Embryonic facial prominence (tissue), 1 donor: ENCODE measurements around the gene KCNQ1.

Experiments
- DNase-seq: peaks from one replicate; pipeline ENCODE4 v3.0.0-alpha.2; 2016; ENCODE audit errors: extremely low spot score

KCNQ1 gene

DNA sequence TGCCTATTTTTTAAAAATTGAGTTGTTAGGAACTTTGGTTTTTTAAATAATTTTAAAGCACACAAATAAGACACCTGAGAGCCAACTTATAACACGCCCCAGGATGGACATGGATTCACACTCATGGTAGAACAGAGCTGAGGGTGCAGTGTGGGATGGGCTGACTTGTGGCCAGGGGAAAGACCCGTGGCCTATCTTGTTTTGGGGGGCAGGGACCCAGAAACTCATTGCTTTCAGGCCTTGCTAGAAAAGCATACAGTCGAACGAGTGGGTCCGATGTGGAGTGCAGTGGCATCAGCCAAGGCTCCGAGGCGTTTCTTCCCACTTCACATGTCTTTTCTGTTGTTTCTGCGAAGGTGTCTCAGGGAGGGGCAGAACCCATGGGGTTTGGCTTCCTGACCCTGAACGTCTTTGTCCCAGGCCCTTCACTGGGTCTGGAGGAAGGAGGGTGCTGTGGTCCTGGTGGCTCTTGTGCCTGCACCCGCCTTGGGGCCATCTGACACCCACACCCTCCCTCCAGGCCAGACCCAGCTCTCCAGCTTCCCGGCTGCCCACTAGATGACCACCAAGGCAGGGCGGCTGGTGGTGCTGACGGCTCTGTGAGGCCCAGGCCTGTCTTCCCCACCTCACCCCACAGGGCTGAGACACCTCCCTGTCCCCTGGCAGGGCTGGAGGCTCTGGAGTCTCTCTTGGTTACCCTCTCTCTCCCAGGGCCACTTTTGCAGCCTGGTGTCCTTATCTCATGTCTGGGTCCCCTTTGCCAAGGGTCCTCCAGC lies 120.8 kb downstream of the KCNQ1 start:
- no peak for DNase-seq

DNA sequence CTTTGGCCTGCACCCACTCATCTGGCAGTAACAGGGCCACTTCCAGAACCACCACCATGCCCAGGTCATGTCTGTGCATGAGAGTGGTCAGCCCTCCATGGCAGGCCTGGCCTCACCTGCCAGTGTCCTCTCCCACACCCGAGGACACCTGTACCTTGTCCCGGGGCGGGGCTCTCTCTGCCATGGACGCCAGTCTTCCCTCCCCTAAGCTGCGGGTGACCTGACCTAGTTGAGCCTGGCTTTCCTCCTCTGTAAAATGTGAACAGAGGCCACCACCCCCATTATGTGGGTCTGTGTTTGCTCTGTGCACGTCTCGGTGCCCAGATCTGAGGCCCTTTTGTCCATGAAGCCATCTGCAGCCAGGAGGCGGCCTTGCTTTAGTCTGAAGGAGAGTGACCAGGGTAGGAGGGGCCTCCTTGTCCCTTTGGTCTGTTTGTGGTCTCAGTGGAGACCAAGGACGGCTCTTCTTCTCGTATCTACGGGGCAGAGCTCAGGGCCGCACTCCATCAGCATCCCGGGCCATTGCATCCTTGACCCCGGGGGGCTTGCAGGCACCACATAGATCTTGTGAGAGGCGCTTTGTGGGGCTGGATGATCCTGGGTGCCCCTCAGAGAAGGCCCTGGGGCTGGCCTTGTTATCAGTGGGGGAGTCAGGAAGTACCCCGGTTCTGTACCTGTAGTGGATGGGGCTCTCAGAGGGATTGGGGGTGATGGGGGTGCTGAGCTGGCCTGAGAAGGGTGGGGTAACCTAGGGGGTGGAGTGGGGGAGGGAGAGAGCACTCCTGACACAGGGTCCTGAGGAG lies 121.6 kb downstream of the KCNQ1 start:
- DNase-seq: no peak

DNA sequence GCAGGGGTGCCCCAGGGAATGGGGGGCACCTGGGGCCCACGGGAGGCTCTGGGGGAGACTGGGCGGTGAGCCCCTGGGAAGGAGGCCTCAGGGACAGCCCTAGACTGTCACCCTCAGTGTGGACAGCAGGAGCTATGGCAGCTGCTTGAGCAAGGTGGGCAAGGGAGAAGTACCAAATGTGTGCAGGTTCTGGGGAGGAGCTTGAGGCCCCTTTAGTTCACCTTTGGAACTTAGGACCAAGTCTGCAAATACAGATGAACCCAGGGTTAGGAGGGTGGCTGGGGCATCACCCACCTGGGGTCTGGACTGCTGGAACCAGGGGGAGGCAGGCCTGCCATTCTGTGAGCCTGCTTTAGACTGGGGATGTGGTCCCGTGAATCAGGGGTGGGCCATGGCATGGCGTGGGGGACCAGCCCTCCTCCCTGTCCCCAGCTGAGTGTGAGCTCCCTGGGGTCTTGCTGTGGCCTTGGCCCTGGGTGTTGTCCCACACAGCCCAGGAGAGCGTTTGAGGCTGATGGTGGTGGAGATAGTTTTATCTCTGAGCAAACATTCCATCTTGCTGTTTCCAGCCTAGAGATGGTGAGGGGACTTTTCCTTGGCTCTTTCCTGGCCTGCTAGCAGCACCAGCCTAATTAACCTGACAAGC lies 122.3 kb downstream of the KCNQ1 start:
- no peak for DNase-seq

DNA sequence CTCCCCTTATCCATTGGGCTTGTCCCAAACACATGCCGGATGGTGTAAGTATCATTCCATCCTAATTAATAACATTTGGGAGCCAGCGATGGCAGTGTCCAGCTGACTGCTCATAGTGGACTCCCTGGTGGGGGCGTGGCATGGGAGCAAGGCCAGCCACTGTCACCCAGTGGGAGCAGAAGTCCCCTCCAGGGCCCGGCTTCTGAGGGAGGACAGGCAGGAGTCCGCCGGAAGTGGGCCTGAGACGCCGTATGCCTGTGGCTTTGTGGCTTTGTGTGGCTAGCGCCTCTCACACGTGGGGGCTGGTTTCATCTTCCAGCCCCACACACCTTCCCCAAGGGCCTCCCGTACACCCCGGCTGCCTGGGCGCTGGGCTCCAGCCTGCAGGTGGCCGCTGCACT lies 124.5 kb downstream of the KCNQ1 start:
- DNase-seq: no peak

DNA sequence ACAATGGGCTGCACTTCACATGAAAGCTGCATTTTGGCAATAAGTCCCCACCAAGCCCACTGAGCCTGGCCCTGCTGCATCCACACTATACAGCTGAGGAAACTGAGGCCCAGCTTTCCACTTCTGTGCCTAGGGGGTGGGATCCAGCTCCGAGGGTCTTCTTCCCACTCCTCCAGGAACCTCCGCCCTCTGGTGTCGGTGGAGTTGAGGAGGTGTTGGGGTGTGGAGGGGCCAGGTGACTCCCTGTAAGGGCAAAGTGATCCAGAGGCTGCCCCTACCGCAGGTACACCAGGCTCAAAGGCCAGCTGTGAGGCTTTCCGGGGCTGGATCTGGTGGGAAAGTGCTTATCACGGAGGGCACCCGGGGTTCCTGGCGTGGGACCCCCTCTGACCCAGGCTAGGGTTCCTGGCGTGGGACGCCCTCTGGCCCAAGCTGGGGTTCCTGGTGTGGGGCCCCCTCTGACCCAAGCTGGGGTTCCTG lies 125.0 kb downstream of the KCNQ1 start:
- DNase-seq: no peak

DNA sequence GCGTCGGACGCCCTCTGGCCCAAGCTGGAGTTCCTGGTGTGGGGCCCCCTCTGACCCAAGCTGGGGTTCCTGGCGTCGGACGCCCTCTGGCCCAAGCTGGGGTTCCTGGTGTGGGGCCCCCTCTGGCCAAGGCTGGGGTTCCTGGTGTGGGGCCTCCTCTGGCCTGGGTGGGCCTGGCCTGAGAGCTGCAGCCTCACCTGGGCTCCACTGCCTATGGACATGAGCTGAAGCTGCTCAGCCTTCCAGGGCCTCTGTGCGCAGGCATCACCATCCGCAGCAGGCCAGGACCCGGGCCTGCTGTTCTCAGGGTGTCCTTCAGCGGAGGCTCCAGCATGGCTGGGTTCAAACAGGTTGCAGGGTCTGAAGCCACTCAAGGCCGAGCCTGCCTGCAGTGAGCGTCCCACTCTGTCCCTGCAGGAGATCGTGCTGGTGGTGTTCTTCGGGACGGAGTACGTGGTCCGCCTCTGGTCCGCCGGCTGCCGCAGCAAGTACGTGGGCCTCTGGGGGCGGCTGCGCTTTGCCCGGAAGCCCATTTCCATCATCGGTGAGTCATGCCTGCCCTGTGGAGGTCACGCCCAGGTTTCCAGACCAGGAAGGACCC lies 125.5 kb downstream of the KCNQ1 start:
- no peak for DNase-seq

DNA sequence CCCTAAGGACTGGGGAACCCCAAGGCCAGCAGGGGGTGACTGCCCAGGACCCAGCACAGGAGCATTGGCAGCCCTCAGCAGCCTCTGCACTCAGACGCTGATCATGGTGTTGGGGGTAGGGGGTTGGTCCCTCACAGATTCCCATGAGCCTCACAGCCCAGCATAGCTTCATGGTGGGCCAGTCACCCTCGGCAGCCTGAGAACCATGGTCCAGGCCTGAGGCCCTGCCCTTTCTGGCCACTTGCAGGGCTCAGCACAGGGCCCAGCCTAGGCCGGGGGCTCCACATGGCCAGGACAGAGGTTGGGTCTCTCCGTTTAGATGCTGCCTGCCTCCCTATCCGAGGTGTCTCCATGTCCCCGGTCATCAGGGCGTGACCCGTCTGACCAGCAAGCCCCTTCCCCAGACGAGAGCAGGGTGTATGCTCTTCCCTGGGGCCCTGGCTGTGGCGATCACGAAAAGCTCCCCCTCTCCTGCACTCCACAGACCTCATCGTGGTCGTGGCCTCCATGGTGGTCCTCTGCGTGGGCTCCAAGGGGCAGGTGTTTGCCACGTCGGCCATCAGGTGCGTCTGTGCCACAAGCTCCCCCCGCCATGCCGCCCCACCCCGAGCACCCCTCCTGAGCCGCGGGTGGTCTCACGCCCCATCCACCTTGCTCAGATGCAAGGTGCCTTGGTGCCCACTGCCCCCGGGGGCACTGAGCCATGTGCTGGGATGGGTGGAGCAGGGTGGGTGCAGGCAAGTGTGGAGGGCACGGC lies 126.2 kb downstream of the KCNQ1 start:
- DNase-seq: no peak

DNA sequence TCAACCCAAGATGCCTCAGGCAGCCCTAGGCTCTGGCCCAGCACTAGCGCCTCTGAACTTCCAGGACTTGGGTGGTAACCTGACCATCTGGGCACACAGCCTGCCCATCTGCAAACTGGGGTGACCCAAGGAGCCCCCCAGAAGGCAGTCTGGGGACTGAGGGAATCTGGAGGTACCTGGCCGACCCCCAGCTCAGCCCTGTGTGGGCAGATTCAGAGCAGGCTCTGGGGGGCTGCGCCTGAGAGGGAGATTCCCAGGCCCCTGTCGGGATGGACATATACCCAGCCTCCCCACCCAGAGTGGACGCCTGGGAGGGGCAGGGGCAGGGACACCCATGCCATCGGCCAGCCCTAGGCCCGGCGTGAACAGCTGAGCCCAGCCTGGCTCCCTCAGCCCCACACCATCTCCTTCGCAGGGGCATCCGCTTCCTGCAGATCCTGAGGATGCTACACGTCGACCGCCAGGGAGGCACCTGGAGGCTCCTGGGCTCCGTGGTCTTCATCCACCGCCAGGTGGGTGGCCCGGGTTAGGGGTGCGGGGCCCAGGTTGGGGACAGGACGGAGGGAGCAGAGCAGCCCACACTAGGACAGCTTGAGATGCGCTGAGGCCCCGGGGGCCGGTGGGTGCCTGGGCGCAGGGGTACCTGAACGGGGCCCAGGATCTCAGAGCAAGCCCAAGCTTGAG lies 126.9 kb downstream of the KCNQ1 start:
- no peak for DNase-seq

DNA sequence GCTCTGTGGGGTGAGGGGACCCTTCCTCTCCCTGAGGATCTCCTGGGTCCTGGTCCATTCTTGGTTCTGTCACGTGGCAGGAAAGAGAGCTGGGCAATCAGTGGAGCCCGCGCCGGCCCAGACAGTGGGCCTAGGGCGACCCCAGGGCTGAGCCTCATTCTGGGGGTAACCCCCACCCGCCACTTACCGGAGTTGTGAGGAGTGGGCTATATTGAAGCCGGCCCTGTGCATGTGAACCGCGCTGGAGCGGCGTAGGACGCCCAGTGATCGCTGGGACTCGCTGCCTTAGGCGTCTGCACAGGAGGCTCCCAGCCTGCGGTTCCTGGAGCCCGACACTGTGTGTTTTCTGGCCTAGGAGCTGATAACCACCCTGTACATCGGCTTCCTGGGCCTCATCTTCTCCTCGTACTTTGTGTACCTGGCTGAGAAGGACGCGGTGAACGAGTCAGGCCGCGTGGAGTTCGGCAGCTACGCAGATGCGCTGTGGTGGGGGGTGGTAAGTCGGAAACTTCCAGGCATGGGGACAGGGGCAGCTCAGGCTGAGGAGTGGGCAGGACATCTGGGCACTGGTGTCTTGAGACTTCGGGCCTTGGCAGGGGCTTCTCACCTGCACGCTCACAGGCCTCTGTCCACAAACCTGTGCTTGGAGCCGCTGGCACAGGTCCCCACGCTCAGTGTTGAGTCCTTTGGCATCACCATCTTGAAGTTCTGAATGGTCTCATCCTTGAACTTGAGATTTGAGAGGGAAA lies 127.9 kb downstream of the KCNQ1 start:
- DNase-seq: no peak

DNA sequence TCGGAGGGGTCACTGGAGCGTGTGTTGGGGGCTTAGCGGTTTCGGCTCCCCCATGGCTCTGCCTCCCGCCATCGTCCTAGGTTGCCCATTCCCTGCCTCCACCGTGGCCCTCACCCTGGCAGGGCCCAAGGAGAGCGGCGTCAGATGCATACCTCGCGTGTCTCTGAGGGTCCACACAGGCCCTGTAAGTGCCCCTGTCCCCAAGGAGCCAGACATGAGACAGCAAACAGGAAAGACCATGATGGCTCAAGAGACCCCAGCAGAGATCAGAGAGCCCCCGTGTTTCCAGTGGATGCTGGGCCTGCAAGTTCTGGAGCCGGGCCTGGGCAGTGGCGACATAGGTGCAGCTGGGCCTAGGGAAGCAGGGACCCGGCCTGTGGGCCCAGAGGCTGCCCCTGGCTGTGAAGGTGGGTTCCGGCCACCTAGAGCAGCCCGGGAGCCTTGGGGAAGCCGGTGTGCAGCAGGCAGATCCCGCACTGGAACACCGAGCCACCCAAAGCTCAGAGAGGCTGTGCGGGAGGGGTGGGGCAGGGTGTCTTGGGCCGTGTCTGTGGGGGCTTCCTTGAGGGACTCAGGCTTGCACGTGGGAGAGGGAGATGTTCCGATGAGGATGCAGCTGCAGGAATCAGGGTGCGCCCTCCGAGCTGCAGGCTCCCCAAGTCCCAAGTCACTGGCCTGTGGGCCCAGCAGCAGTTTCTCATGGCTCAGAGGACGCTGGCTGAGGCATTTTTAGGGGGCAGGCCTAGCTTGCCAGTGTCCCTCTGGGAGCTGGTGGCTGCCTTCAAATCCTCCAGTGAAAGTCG lies 128.6 kb downstream of the KCNQ1 start:
- DNase-seq: no peak

DNA sequence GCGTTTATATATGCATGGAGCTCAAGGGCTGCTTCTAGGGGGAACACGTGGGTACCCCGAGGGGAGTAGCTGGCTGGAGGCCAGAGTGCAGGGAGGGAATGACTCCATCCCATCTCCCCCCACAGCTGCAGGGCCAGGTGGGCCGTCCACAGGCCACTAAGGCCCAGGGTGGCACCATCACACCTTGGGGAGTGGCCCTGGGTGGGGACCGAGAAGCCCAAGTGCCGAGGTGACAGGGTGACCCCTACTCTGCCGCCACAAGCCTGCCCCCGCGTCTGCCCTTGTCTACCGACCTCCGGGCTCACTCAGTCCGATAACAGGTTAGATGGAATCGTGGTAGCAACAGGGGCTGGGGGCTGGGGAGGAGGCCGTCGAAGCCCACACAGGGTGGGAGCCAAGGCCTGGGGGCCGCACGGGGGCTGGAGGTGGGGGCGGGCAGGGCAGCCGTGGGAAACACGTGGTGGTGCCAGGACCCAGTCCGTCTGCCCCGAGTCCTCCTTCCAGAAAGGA lies 129.3 kb downstream of the KCNQ1 start:
- no peak for DNase-seq

DNA sequence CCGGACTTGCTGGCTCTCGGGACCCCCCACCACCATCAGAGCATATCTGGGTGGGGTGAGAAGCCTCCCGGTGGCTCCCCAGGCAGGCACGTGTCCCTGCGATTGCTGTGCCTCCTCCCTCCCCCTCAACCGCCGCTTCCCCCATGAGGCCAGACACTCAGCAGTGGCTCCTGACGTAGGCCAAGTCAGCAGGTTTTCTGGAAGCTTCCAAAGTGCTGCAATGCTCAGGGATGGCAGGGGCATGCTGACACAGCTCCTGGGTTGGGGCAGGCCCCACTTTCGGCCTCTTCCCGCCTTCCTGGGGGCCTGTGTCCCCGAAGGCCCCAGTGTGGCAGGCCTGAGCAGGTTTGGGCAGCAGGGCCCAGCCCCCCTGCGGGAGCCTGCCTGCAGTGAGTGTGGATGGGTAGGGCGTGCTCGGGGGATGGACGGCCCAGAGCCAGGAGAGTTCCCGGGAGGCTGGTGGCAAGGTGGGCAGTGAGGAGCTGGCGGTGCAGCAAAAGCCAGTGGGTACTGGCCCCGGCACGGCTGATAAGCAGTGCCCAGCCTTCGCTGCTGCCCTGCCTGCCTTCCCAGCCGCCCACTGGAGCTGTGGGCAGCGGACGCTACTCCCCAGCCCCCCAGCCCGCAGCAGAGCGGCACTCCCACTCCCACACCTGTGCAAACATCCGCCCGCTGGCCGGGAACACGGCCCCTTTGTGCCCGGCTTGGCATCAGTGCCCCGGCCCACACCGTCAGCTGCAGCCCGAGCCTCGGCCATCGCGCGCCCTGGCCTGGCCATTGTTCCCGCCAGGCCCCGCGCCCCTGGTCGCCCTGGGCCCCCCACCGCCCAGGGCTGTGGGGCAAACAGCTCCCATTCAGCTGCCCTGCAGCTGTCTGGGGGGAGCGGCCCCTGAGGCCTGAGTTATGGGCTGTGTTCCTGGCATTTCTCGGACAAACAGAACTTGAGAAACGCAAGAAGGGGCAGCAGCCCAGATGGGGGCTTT lies 130.0 kb downstream of the KCNQ1 start:
- DNase-seq: no peak

DNA sequence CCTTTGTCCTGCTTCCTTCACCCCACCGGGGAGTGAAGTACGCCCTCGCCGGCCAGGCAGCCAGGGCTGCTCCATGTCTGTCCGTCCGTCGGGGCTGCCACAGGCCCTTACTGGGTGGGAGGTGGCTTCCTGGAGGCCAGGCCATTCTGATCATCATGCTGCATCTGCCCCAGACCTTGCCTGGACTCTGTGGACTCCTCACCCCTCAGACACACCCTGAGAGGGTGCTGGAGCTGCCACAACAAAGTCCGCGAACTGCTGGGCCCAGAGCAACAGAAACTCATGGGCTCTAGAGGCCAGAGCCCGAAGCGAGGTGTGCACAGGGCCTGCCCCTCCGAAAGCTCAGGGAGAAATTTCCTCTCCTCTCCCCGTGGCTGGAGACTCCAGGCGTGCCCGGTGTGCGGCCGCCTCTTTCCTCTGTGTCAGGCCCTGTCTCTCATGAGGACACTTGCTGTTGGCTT lies 130.8 kb downstream of the KCNQ1 start:
- no peak for DNase-seq

DNA sequence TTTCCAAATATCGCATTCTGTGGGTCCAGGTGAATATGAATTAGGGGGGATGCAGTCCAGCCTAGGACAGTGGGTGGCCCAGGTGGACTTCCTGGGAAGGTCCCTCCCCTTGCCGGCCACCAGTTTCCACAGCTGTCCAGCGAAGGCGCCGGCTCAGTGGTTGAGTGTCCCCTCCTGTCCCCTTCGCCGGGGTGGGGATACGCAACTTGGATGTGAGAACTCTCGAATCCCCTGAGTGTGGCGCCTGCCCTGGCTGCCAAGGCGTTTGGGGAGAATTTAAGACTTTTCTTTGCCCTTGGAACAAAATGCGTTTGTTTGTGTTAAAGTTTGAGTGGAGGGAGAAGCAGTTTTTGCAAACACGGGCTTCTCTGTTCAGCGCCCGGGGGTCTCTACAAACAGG lies 131.3 kb downstream of the KCNQ1 start:
- no peak for DNase-seq

DNA sequence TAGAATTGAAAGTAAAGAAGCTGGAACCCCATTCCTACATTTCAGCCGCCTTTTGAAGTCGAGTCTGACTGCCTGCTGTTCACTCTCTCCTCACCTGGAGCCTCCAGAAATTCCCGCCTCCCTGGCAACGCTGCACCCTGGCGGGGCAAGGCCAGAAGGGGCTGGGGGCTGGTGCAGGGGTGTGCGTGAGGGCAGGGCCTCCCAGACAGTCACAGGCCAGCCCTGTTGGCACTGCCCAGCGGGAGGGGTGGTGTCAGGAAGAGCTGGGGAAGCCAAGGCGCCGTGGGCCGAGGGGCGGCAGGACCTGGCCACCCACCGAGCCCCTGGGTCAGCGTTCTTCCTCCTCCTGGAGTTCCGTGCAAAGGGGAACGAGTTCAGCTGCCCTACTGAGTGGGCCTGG lies 131.7 kb downstream of the KCNQ1 start:
- no peak for DNase-seq

DNA sequence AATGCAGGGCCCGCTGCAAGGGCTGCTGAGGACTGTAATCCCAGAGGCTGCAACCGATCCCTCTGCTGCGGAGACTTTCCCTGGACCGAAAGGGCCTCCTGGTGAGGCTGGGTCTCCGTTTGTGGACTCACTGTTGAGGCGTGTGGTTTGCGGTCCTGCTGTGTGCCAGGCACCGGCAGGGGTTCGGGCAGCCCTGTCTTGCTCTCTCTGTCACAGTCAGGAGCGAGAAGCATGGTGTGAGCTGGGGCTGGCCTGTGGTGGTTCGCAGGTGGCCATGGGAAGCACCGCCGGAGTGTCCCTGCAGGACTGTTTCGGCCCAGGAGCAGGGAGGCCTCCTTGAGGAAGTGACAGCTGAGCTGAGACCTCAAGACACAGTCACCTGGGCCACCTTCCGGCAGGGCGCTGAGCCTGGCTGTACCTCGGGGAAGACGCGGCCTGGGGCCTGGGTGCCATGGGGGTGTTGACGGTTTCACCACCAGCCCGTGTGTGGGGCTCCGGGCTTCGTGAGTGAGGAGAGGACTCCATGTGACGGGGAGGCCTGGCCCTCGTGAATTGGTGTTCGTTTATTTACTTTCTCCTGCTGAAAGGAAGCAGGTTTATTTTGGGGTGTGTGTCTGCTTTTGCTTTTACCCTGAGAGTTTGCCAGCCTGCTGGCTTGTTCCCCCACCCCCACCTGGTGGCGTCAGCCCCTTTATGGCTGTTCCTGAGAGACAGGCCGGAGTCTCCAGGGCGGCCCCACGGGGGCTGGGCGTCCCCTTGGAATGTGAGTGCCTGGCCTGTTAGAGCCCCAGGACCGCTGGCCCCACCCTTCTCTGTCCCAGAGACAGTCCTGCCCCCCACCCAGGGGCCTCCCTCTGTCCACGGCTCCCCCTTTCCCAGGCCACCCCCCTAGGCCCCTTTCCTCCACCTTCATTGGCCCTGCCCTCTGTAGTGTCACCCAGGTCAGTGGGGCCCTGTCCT lies 132.5 kb downstream of the KCNQ1 start:
- no peak for DNase-seq
